ENCODE results near the gene GLT1D1.

DNA sequence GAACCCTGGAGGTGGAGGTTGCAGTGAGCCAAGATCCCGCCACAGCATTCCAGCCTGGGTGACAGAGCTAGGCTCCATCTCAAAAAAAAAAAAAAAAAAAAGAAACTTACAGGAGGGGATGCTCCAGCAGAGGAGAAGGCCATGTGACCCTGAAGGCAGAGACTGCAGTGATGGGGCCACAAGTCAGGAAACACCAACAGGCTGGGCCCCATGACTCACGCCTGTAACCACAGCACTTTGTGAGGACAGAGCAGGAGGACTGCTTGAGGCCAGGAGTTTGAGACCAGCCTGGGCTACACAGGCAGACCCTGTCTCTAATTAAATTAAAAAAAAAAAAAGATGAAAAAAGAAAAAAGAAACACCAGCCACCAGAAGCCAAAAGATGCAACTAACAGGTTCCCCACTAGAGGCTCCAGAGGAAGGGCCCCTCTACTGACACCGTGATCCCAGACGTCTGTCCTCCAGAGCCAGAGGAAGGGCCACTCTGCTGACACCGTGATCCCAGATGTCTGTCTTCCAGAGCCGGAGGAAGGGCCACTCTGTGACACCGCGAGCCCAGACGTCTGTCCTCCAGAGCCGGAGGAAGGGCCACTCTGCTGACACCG lies 9.1 kb upstream of the GLT1D1 start:
- TF ChIP-seq CTCF (IDR thresholded peaks at IDR 0.05; ENCODE audit: insufficient read depth, low read length, poor library complexity, severe bottlenecking), result no peak
- TF ChIP-seq EZH2phosphoT487 (conservative IDR thresholded peaks at IDR 0.05; ENCODE audit: low read length), result no peak
